Heart right ventricle (tissue), 16 donors: Measurements from ENCODE around the gene NAA35. TPM values are rescaled to one million over a fixed set of nuclear protein-coding genes. Genes with fewer than 3 reads are reported as not detected.
"Not testable (repeated sequence)": the region's sequence is repeated elsewhere in the genome, so short reads cannot be mapped to it uniquely, and the experiment has no call there.

Experiments used
- ATAC-seq, 8 donors: fragments of 200-7000 bp; cut with Tn5 transposase; one replicate each; pipeline ENCODE4 v1.9.1; 2020; ENCODE audit warnings: mild to moderate bottlenecking in 8 of 8, moderate library complexity in 8 of 8, moderate number of reproducible peaks in 1 of 8
- DNase-seq, 2 donors: peaks; one replicate each; pipeline ENCODE4 v3.0.0-alpha.2; 2020
- H3K27ac ChIP-seq, 10 donors: fragments of 200-600 bp; sonication (generic) in 2 of 10; one replicate each; pipeline versions ENCODE4 v1.5.0 to v1.8.0; 2020 to 2022; ENCODE audit warnings: mild to moderate bottlenecking in 3 of 10
- H3K27me3 ChIP-seq, 7 donors: fragments of 200-600 bp; one replicate each; pipeline ENCODE4 v1.8.0; 2021 to 2022; ENCODE audit warnings: mild to moderate bottlenecking in 2 of 7
- H3K36me3 ChIP-seq, 9 donors: fragments of 200-600 bp; sonication (generic) in 1 of 9; one replicate each; pipeline versions ENCODE4 v1.5.0 to v1.8.0; 2020 to 2022; ENCODE audit warnings: mild to moderate bottlenecking in 2 of 9
- H3K4me1 ChIP-seq, 9 donors: fragments of 200-600 bp; sonication (generic) in 1 of 9; one replicate each; pipeline versions ENCODE4 v1.5.0 to v1.8.0; 2020 to 2022; ENCODE audit warnings: mild to moderate bottlenecking in 4 of 9
- H3K4me3 ChIP-seq, 10 donors: fragments of 200-600 bp; sonication (generic) in 2 of 10; one replicate each; pipeline versions ENCODE4 v1.5.0 to v1.8.0; 2020 to 2022; ENCODE audit warnings: mild to moderate bottlenecking in 7 of 10, moderate library complexity in 2 of 10
- H3K9me3 ChIP-seq, 11 donors: fragments of 200-600 bp in 10 of 11; sonication (generic) in 2 of 11; one replicate each; pipeline versions ENCODE4 v1.5.0 to v1.8.0; 2013 to 2022; ENCODE audit warnings: mild to moderate bottlenecking in 2 of 11, control low read depth in 1 of 11, moderate library complexity in 1 of 11
- CTCF ChIP-seq, 9 donors: fragments of 200-600 bp; sonication (generic) in 2 of 9; IDR thresholded peaks; one replicate each; pipeline versions ENCODE4 v1.5.0 to v1.8.0; 2021 to 2022; ENCODE audit warnings: antibody characterized with exemption in 9 of 9, mild to moderate bottlenecking in 5 of 9, moderate library complexity in 1 of 9
- WGBS, 2 donors: extraction: QIAGEN DNeasy Blood & Tissue Kit; methylation state at CpG; one replicate each; pipeline ENCODE4 v1.1.7; 2013; ENCODE audit warnings: inconsistent platforms in 1 of 2; 5-methylcytosine and 5-hydroxymethylcytosine counted together
- intact Hi-C, 10 donors: fragments of 100-400 bp; cut with DNase I; formaldehyde crosslinking; loops; one replicate each; pipeline versions ENCODE4 v1.11.1 to v1.14.2; 2022
- polyA plus RNA-seq, 2 donors: library from polyadenylated mRNA; stranded (reverse); fragments of 200-250 nt; gene quantifications; one replicate each; pipeline ENCODE4 v1.2.3, GENCODE V29; 2013
- total RNA-seq, 10 donors: library from RNA; stranded (reverse); fragmentation: NEBNext Ultra II Directional in 3 of 10; extraction: Animal tissue kit (Norgen Biotek cat#: 25700) in 3 of 10; gene quantifications; one replicate each; pipeline versions ENCODE4 v1.2.1 to v1.2.4, GENCODE V29; 2021 to 2023
- donor health status: Arrhythmogenic right ventricular cardiomyopathy.
- donor health status: ischemic (EF 13 %, LVEDD 7.1; RV severe dilation, severe dysfunction).
- donor health status: healthy with polysubstance abuse.
- donor health status: DM: no; HTN: yes; CAD: no.
- donor health status: DM: no; HTN: no; CAD: no.
- donor health status: ischemic (EF 25% LVEDD 6.9; RV normal size, moderate dysfunction).
- donor health status: ischemic (EF 25% LVEDD 5.7; RV mildly dilated, moderate dysfunction).
- donor health status: healthy.
- donor health status: DM: yes; HTN: yes; CAD: no.
- donor health status: Ischemic cardiomyopathy.
- donor health status: ischemic (EF 35%, LVEDD 5.7; RV mildly dilated, moderate dysfunction).
- donor health status: nonischemic (EF 11% LVEDD 7.7; RV severe dilation, severe dysfunction).
- donor health status: DM: yes; HTN: yes; CAD: no.
- donor health status: PGD.
- donor health status: ischemic (EF 29% LVEDD 5.4; RV normal size, mild dysfunction).
- donor health status: nonischemic (EF 23%, LVEDD 6.1; RV moderate dilation, normal function).

The NAA35 gene
- total and polyA plus RNA-seq, 12 donors: 3.8 to 21.2 (median 17.7) TPM

- ATAC-seq (peak in 3 of 8 donors; percentile 27 to 62 (median 29)), DNase-seq (no peak)
- H3K27me3 ChIP-seq: no peaks in the 10 kb centered on the region
- intact Hi-C loops: no loop called here
- 64% methylated on average over 2 of the region's 2 CpGs for WGBS, 2 donors
- H3K36me3 ChIP-seq: no peaks in the 10 kb centered on the region
- H3K27ac ChIP-seq: no peak overlapping the region
- peaks cover 0 to 5% (median 0%) of the 10 kb centered on the region in 9 donors for H3K4me1 ChIP-seq
- H3K4me3 ChIP-seq: no peak overlapping the region
- no peak for TF ChIP-seq CTCF (IDR thresholded peaks at IDR 0.05)
- no peaks in the 10 kb centered on the region for H3K9me3 ChIP-seq
Observed at GRCh38 chr9:85927076-85927475, 13.9 kb upstream of the NAA35 start.

- Histone ChIP-seq H3K36me3 (no peaks in the 10 kb centered on the region), H3K4me3 (no peak overlapping the region), H3K4me1 (peaks cover 0 to 5% (median 0%) of the 10 kb centered on the region in 9 donors), H3K27me3 (no peaks in the 10 kb centered on the region), H3K9me3 (no peaks in the 10 kb centered on the region), H3K27ac (no peak overlapping the region)
- WGBS, 2 donors: 90 to 95% methylated on average over 2 of the region's 2 CpGs
- intact Hi-C loops: no loop called here
- no peak for ATAC-seq
- no peak for TF ChIP-seq CTCF (IDR thresholded peaks at IDR 0.05)
- no peak for DNase-seq
Observed at GRCh38 chr9:85931495-85931894, 9.5 kb upstream of the NAA35 start.

- H3K4me1 ChIP-seq, H3K4me3 ChIP-seq, ATAC-seq, intact Hi-C loops, DNase-seq, H3K27ac ChIP-seq, H3K27me3 ChIP-seq, H3K9me3 ChIP-seq, H3K36me3 ChIP-seq: not testable (repeated sequence)
- WGBS, 2 donors: 95 to 98% methylated on average over 14 of the region's 14 CpGs
Observed at GRCh38 chr9:85935950-85936349, 5.0 kb upstream of the NAA35 start.

- 24 to 25% methylated on average over 13 of the region's 13 CpGs for WGBS, 2 donors
- H3K27ac ChIP-seq: peak overlapping the region; percentile 41 to 98 (median 94)
- peaks cover 2 to 38% (median 33%) of the 10 kb centered on the region in 9 donors for H3K4me1 ChIP-seq
- no peaks in the 10 kb centered on the region for H3K9me3 ChIP-seq
- TF ChIP-seq CTCF (IDR thresholded peaks at IDR 0.05): no peak
- ATAC-seq (no peak), DNase-seq (no peak)
- H3K36me3 ChIP-seq: peaks cover 0 to 31% (median 0%) of the 10 kb centered on the region in 9 donors
- intact Hi-C loops: no loop called here
- H3K27me3 ChIP-seq: no peaks in the 10 kb centered on the region
- peak overlapping the region; percentile 19 to 99 (median 92) for H3K4me3 ChIP-seq
Observed at GRCh38 chr9:85940275-85940831, 593 bp upstream of the NAA35 start.

GRCh38 chr9:85941622-85941940, 635 bp downstream of the NAA35 start:
- no peak for TF ChIP-seq CTCF (IDR thresholded peaks at IDR 0.05)
- peaks cover 0 to 42% (median 0%) of the 10 kb centered on the region in 9 donors for H3K36me3 ChIP-seq
- no peak for ATAC-seq
- peak overlapping the region; percentile 67 to 99 (median 92) for H3K4me3 ChIP-seq
- no peak for DNase-seq
- H3K27me3 ChIP-seq: no peaks in the 10 kb centered on the region
- H3K27ac ChIP-seq: peak overlapping the region; percentile 84 to 98 (median 96)
- H3K4me1 ChIP-seq: peaks cover 2 to 38% (median 33%) of the 10 kb centered on the region in 9 donors
- H3K9me3 ChIP-seq: no peaks in the 10 kb centered on the region
- WGBS, 2 donors: 0% methylated on average over 15 of the region's 15 CpGs
- intact Hi-C loops: no loop called here
